GM21723 (cell line): Measurements from ENCODE around the gene POLE.
"Not testable (repeated sequence)": the region's sequence is repeated elsewhere in the genome, so short reads cannot be mapped to it uniquely, and the experiment has no call there.

Experiments used
- ATAC-seq: cut with Tn5 transposase; IDR thresholded peaks from one replicate; pipeline ENCODE4 v1.9.1; 2021; ENCODE audit warnings: mild to moderate bottlenecking, moderate library complexity; ENCODE audit not compliant: unreplicated experiment

The POLE gene

DNA sequence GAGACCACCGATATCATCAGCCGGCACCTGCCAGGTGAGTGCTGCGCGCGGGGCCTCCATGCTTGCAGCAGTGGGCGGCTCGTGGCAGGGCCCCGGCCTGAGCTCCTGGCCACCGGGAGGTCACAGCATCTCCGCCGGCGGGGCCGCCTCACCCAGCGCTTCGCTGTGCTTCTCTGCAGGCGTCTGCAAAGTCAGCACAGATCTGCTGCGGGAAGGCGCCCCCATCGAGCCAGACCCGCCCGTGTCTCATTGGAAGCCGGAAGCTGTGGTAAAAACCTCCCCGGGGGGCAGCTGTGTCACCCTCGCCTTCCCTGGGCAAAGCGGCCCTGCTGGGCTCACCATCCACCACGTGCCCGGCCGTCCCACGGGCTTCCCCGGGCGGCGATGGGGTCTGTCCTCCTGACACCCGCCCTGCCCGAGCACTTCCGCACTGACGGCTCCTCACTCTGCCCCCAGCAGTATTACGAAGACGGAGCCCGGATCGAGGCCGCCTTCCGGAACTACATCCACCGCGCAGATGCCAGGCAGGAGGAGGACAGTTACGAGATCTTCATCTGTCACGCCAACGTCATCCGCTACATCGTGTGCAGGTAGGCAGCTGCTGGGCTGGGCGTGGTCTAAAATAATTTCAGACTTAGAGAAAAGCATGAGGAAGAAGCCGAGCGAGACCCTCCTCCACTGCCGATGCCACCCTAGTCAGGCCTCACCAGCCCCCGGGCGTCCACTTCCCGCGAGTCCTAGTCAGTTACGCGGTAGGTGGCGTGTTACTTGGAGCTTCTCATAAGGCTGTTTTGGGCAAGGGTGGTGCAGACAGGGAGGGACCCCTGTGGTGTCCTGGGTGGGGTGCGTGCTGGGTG lies 30.6 kb upstream of the POLE start:
- ATAC-seq = no peak

GRCh38 chr12:132717011-132717410 lies 29.9 kb upstream of the POLE start:
- ATAC-seq = no peak

DNA sequence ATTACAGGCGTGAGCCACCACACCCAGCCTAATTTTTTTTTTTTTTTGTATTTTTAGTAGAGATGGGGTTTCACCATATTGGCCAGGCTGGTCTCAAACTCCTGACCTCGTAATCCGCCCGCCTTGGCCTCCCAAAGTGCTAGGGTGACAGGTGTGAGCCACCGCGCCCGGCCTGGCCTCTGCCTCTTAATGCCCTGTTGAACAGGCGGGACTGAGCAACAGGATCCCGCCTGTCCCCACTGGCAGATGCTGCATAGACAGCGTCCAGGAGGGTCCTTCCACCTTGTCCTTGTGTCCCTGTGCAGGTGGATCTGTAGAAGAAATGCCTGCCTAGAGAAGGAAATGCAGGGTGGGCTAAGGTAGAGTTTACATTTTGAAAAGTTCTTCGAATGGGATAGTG lies 29.2 kb upstream of the POLE start:
- ATAC-seq = no peak

DNA sequence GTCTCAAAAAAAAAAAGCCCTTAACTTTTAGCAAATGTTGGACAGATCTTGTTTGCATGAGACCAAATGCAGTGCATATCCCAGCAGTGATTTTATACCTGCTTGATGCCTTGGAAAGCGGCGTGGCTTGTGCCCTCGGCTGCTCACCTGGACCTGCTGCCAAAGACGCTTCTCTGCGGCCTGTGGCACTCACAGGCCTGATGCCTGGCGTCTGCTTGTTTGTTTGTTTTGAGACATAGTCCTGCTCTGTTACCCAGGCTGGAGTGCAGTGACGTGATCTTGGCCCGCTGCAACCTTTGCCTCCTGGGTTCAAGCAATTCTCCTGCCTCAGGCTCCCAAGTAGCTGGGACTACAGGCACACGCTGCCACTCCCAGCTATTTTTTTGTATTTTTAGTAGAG lies 28.7 kb upstream of the POLE start:
- no peak for ATAC-seq

DNA sequence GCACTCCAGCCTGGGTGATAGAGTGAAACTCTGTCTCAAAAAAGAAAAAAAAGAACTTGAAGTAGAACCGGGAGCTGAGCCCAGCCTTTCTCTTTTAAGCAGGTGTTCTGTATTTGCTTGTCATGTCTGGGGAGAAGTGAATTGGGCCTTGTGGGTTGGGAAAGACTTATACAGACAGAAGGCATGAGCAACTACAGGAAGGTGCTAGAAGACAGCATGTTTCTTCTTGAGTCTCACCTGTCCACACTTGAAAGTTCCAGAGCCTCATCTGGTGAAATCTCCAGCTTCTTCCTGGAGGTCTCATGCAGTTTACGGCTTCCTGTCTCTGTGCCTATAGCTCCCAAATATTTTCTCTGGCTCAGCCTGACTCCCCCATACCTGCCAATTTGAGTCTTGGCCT lies 26.0 kb upstream of the POLE start:
- ATAC-seq = no peak

DNA sequence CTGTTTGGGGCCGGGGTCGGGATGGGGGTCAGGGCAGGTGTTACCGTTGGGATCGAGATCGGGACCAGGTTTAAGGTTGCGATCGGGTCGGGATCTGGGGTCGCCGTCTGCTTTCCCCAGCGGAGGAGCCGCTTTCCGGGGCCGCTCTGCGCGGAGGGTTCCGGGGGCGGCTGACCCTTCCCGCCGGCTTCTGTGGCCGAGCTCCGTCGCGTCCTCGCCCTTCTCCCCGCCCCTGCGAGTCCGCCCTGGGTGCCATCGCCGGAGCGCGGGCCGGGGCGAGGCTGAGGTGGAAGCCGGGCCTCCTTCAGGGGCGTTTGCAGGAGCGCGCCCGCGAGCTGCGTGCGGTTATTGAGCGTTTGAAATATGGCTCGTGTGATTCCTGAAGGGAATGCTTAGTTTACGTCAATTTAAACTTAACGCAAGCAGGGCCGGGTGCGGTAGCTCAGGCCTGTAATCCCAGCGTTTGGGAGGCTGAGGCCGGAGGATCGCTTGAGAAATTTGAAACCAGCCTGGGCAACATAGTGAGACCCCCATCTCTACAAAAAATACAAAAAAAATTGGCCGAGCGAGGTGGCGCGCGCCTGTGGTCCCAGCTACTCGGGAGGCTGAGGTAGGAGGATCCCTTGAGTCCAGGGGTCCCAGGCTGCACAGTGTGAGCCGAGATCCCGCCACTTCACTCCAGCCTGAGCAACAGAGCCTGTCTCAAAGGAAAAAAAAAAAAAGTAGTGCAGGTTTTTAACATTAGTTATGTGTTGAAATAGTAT lies 24.1 kb upstream of the POLE start:
- ATAC-seq = peak; percentile 23

- peak; percentile 80 for ATAC-seq
Measured at GRCh38 chr12:132710405-132711079, 23.4 kb upstream of the POLE start, which contains the start of gene PGAM5. Gene PGAM5, plus strand, starts transcription at chr12:132710842. Its CDS starts 35 bp downstream, at chr12:132710877.

DNA sequence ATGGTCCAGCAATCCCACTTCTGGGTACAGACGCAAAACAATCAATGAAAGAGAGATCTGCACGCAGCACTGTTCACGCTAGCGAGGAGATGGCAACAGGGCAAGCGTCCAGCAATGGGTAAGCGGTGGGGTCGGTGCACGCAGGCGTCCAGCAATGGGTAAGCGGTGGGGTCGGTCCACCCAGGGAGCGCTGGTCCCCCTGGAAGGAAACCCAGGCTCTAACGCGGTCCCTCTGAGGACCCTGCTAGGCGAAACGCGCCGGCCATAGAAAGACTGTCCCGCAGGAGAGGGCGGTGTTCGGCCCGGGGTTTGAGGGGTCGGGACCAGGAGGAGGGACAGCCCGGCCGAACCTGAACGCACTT lies 22.9 kb upstream of the POLE start:
- ATAC-seq = peak; percentile 29

GRCh38 chr12:132708150-132708549 lies 21.0 kb upstream of the POLE start:
- ATAC-seq = no peak

DNA sequence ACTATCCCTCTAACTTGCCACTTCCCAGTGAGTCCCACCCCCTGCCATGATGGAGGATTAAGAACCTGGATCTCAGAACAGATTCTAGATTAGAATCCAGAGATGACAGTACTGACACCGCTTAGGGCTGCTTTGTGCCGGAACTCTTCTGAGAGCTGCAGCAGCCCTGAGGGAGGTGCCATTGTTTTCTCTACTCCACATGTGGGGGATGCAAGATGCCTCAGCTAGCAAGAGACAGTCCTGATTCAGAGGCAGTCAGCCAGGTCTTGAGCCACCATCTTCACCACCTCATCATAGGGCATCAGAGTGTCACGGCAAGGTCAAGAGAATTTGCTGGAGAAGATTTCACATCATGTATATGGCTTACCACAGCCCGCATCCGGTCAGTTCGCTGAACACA lies 20.1 kb upstream of the POLE start:
- no peak for ATAC-seq

DNA sequence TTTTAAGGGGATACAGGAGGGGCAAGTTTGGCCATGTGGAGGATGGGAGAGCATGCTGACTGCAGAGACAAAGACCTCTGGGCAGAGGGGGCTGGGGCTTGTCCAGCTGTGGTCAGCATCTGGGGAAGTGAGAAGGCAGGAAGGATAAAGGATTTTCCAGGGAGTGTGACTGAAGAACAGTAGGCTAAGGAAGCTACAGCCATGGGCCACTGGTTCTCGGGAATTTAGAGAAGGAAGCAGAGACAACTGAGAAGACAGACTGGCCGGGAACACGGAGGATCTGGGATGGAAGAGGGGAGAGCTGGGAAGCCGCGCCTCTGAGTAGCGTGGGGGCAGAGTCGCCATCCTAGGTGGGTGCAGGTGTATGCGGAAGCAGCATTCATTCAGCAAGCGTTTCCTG lies 16.5 kb upstream of the POLE start:
- ATAC-seq = no peak

- ATAC-seq = no peak
Measured at GRCh38 chr12:132702640-132703039, 15.5 kb upstream of the POLE start.

DNA sequence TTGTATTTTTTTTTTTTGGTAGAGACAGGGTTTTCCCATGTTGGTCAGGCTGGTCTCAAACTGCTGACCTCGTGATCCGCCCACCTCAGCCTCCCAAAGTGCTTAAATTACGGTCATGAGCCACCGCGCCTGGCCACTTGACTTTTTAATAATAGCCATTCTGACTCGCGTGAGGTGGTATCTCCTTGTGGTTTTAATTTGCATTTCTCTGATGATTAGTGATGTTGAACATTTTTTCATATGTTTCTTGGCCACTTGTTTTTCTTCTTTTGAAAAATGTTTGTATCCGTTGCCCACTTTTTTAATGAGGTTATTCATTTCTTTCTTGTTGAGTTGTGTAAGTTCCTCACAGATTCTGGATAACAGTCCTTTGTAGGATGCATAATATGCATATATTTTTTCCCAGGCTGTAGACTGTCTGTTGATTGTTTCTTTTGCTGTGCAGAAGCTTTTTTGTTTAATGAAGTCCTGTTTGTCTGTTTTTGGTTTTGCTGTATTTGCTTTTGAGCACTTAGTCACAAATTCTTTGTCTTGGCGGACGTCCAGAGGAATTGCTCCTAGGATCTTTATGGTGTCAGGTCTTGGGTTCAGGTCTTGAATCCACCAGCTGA lies 13.2 kb upstream of the POLE start:
- ATAC-seq = no peak

DNA sequence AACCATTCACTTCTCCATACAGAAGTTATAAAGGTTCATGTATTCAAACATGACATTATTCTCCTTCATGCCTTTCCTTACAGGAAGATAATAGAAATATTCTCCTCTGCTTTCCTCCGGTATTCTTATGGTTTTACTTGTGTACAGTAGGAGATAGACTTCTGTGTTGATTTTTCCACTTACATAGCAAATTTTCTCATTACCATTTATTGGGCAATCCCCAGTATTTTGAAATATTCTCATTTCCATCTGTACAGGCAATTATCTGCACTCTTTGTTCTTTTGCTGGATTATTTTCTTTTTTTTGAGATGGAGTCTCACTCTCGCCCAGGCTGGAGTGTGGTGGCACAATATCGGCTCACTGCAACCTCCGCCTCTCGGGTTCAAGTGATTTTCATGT lies 11.2 kb upstream of the POLE start:
- no peak for ATAC-seq

- ATAC-seq = no peak
Measured at GRCh38 chr12:132695431-132695830, 8.3 kb upstream of the POLE start.

DNA sequence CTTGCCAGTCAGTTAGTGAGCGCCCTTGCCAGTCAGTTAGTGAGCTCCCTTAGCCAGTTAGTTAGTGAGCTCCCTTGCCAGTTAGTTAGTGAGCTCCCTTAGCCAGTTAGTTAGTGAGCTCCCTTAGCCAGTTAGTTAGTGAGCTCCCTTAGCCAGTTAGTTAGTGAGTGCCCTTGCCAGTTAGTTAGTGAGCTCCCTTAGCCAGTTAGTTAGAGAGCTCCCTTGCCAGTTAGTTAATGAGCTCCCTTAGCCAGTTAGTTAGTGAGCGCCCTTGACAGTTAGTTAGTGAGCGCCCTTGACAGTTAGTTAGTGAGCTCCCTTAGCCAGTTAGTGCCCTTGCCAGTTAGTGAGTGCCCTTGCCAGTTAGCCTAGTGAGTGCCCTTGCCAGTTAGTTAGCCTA lies 7.7 kb upstream of the POLE start:
- not testable (repeated sequence) for ATAC-seq

DNA sequence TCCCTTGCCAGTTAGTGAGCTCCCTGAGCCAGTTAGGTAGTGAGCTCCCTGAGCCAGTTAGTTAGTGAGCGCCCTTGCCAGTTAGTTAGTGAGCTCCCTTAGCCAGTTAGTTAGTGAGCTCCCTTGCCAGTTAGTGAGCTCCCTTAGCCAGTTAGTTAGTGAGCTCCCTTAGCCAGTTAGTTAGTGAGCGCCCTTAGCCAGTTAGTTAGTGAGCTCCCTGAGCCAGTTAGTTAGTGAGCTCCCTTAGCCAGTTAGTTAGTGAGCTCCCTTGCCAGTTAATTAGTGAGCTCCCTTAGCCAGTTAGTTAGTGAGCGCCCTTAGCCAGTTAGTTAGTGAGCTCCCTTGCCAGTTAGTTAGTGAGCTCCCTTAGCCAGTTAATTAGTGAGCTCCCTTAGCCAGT lies 4.9 kb upstream of the POLE start:
- ATAC-seq = not testable (repeated sequence)

GRCh38 chr12:132690112-132690511 lies 3.0 kb upstream of the POLE start:
- ATAC-seq = no peak

GRCh38 chr12:132689227-132689626 lies 2.1 kb upstream of the POLE start:
- no peak for ATAC-seq

- peak; percentile 22 for ATAC-seq
Measured at GRCh38 chr12:132686825-132687210, 324 bp downstream of the POLE start.

DNA sequence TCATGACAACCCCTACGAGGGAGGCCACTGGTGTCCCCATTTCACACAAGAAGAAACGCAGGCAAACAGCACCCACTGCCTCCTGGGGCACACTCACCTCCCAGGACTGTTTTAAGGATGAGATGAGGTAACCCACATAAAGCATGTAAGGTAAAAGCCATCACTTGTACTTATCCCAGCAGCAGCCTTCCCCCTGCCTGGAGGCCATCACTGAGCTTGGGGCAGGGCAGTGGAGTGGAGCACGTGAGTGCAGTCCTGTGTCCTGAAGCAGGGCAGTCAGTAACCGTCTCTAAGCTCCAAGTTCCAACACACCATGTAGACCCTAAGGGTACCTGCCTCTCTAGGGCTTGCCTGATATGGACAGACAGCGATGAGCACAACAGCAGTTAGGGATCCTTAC lies 1.7 kb downstream of the POLE start:
- ATAC-seq = no peak
